ENCODE data around the gene TRAF2.

GRCh38 chr9:136949239-136949816 is 63.0 kb downstream of the TRAF2 start:
- TF ChIP-seq CTCF (conservative IDR thresholded peaks at IDR 0.05; ENCODE audit: low read depth, low read length): no peak
- no peak for TF ChIP-seq RFX5 (IDR thresholded peaks at IDR 0.05; ENCODE audit: low read depth, low read length)
- TF ChIP-seq FOS (IDR thresholded peaks at IDR 0.05; ENCODE audit: low read depth, low read length): no peak
- no peak for TF ChIP-seq ELK1 (IDR thresholded peaks at IDR 0.05; ENCODE audit: borderline replicate concordance, low read depth, low read length)
- no peak for TF ChIP-seq POLR2A (IDR thresholded peaks at IDR 0.05; ENCODE audit: low read depth, low read length)
- TF ChIP-seq CEBPB (IDR thresholded peaks at IDR 0.05; ENCODE audit: low read depth, low read length): no peak
- TF ChIP-seq BHLHE40 (IDR thresholded peaks at IDR 0.05; ENCODE audit: low read depth, low read length): no peak
- TF ChIP-seq MXI1 (IDR thresholded peaks at IDR 0.05; ENCODE audit: borderline replicate concordance, low read depth, low read length): no peak
- TF ChIP-seq RAD21 (IDR thresholded peaks at IDR 0.05; ENCODE audit: low read length): no peak
- TF ChIP-seq CHD1 (IDR thresholded peaks at IDR 0.05; ENCODE audit: low read depth, low read length): no peak
- no peak for TF ChIP-seq SMC3 (IDR thresholded peaks at IDR 0.05; ENCODE audit: low read depth, low read length)
- TF ChIP-seq MAZ (IDR thresholded peaks at IDR 0.05; ENCODE audit: borderline replicate concordance, low read depth, low read length): no peak
